ENCODE results near the gene MSANTD2.

MSANTD2 gene

DNA sequence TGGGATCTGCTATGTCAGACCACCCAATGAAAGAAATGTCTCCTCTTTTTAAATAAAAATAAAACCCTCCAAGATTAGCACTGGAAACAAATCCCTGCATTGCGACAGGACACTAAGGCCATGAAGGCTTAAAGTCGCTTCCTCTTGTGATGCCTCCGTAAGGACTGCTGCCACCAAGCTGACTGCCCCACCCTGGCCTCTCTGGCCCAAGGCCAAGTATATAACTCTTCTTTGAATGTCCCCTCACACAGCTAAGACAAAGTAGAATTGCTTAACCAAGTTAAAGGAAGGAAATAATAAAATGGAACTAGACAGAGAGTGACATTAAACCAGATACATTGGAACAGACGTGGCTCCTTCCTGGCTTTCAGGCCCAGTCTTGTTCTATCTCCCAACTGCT is 68.0 kb downstream of the MSANTD2 start:
- no peak for DNase-seq (ENCODE audit: low read depth)

DNA sequence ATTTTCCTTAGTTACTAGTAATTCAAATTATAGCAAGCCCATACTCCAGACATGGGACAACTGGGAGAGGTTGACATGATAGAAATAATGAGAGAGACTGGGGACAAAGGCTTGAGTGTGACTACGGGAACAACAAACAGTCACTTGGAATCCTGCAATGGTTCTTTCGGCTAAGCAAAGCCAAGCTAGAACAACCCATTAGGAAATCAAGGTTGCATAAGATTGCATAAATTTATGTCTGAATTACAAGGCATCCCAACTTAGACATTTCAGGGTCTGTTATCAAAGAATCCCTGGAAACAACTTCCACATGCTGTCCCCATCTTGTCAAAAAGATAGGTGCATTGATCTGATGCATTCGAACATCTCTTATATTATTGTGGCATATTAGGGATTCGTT is 70.6 kb downstream of the MSANTD2 start:
- DNase-seq (ENCODE audit: low read depth), result no peak

DNA sequence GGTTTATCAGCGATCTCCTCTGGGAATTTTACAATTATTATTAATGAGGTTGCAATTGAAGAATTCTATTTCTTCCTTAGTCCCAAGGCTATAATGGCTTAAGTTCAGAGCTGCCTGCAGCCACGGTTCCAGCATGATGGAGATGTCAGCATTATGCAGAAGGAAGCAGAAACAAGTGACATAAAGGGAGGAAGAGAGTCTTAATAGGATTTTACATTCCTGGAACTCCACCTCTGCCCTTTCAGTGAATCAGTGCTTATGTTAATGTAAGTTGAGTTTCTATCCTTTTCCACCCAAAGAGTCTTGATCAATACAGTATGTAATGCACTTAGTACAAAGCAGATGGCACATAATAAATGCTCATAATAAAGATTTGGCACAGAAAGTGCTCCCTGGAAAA is 72.1 kb downstream of the MSANTD2 start:
- DNase-seq (ENCODE audit: low read depth), result no peak

DNA sequence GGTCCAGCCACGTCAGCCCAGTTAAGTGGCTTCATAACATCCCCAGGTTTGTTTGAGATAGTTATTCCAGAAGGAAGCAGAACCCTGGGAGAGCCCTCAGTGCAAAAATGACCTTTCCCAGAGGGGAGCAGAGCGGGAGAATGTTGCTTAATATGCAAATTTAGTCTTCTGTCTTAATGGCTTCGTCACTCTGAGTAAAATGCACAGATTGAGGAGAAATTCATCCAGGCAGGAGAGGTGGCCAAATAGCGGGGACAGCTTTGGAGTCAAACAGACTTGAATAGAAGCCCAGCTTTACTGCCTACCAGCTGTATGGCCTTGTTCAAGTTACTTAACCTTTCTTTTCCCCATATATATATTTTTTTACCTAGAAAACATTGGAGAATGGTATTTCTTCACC is 72.7 kb downstream of the MSANTD2 start:
- no peak for DNase-seq (ENCODE audit: low read depth)

DNA sequence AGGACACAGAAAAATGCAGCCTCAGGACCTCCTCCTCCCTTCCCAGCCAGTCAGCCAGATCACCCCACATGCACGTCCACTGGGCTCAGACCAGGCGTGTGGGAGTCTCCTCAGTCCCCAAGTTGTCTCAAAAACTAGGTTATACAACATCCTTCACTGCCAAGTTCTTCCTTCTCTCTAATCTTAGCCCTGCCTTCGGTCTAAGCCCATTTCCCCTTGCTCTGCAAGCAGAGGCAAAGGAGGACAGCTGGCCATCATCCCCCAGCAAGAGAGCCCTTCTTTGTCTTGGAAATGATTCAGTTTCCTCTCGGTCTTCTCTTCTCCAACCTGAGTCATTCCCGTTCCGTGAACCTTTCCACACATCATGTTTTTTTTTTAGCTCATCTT is 74.5 kb downstream of the MSANTD2 start:
- no peak for DNase-seq (ENCODE audit: low read depth)

DNA sequence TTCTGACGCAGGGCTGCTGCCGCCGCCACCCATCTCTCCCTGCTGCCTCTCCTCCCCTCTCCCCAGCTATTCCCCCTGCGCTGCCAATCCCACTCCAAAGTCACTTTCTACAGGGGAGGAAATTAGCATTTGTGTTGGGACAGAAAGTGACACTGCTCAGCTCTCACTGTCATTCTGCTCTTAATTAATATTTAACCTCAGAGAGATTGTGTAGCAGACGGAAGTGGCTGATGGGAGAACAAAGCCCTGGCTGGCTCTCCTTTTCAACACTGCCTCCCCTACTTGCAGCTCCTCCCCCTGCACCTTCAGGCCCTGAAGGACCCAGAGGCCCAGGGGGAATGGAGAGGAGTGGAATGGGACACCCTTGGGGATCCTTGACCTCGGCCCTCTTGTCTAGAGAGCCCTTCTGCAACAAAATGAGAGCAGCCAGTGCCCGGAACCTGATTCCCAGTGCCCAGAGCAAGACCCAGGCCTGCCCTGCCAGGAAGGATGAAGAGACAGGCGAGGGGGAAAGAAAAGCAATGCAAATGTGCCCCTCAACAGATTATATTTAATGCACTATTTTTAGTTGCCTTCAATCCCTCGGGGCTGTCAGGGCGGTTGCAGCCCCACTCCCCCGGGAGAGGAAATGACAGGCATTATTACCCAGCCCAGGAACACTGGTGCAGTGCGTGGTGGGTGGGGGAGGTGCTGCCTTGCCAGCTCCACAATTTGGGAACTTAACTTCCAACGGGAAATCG is 75.1 kb downstream of the MSANTD2 start:
- DNase-seq (ENCODE audit: low read depth), result no peak

DNA sequence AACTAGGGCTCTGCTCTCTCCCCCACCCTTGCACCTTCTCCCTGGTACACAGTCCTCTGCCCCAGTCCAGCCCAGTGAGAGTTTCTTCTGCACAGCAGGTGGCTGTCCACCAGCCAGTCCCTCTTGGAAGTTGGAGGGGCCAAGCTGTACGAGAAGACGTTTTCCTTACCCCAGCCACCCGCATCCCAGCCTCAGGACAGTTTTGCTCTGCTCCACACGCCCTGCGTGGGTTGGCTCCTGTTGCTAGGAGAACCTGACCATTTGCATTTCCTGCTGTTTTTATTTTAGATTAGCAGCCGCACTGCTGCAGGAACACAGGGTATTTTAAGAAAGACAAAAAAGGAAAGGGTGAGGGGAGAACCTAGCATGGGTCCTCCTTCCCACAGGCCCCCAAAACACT is 78.0 kb downstream of the MSANTD2 start:
- no peak for DNase-seq (ENCODE audit: low read depth)

DNA sequence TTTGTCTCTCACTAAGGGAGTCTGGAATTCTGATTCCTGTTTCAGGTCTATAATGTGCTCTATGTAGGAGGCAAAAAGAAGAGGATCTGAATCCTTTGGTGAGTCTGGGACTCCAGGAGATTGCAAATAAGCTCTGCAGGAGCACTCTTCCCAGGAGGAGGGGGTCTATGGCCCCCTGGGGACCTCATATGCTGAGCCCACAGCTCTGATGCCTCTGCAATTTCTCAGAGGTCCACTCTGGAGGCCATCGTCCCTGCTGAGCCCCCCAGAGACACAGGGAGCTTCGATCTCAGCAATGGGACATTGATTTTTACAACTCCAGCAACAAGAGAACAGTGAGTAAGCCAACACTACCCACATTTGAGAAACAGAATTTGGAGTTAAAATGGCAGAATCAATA is 80.7 kb downstream of the MSANTD2 start:
- DNase-seq (ENCODE audit: low read depth), result no peak

DNA sequence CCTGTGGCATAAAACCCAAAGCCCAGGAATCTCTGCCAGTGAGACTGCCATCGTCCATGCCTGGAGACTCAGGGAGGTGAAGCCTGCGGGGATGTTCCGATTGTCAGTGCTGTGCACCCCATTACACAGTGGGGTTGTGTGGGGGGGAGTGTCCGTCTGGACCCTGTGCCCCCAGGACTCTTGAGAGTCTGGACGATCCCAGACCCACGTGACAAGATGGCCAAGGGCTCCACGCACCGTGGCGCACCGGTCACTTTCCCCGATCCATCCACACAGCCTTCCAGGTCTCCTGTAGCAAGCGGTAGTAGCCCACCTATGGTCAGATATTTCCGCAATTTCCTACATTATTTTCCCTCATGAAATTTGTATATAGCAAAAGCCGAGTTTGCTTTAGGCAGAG is 81.4 kb downstream of the MSANTD2 start:
- no peak for DNase-seq (ENCODE audit: low read depth)

DNA sequence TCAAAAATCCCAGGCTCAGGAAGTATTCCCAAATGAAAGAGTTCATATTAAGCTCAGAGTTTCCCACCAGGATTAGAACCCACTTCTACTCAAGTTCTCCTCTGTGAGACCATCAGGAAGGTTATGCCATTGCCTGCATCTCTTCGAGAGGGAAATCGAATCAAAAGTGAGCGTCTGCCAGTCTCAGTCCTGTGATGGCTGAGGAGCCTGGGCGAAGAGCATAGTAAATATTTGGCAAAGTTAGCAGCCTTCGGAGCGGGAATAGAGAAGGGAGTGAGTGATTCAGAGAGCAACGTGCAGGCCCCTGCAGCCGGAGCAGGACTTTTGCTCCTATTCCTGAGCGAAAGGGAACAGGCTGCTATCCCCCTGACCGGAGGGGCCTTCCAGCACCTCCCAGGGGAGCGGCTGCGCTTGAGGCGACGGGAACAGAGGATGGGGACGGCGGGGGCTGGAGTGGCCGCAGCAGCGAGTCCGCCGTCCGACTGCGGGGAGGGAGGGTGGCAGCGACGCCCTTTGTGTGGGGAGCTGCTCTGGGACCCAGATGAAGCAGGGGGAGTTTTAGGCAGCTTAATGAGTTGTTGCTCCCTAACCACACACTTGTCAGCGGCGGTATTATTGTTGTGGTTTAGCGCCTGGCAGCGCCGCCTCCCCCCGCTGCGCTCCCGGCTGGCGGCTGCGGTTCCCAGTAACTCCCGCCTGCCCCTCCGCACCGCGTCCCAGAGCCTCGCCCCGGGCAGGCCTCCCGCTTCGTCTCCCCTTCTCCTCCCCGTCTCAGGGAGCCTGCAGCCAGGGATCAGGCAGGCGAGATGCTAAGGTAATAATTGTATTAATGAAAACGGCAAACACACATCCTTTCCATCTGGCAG is 82.2 kb downstream of the MSANTD2 start:
- DNase-seq (ENCODE audit: low read depth), result no peak

DNA sequence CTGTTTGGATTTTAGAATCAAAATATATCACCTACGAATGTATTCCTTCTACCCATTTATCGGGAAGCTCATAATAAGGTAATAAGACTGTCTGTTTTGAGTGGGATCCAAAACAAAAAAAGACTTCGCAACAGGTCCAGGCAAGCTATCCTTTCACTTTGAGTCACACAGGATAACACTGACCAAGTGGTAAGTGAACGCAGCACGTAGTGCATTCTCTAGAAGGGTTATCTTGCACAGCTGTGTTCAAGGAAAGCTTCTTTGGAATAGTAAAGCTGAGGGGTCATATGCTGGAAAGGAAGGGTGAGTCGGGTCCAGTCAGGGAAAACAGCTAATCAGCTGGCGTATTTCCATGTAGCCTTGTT is 82.8 kb downstream of the MSANTD2 start:
- DNase-seq (ENCODE audit: low read depth), result no peak

DNA sequence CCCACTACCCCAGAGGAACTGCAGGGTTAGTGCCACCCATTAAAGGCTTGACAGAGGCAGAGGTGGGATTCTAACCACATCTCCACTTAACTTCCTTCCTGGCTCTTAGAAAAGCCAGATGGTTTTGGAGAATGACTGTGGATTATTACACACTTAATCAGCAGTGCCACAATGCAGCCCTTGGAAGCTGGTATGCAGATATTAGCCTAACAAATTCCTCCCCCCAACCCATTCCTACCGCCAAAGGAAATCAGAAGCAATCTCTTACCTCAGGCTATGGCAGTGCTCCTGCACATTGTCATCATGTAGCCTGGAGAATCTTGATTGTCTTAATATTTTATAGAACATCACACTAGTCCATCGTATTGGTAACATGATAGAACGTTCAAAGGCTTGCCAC is 83.6 kb downstream of the MSANTD2 start:
- no peak for DNase-seq (ENCODE audit: low read depth)
